MM.1S (cell line): ENCODE results near the gene ALPP.
"Not testable (repeated sequence)": the region's sequence is repeated elsewhere in the genome, so short reads cannot be mapped to it uniquely, and the experiment has no call there.

Source experiments
- CTCF ChIP-seq: fragments of 300-600 bp; sonication (generic); IDR thresholded peaks from 2 replicates; pipeline ENCODE4 v1.5.1; 2016; ENCODE audit warnings: antibody characterized with exemption, low read length, mixed read lengths
- EZH2 ChIP-seq: fragments of 300-600 bp; sonication (generic); optimal IDR thresholded peaks from 2 replicates; pipeline ENCODE3; 2017; ENCODE audit warnings: low read depth, mild to moderate bottlenecking, antibody characterized with exemption, low read length, mixed read lengths
- EZH2phosphoT487 ChIP-seq: fragments of 300-600 bp; sonication (generic); IDR thresholded peaks from 2 replicates; pipeline ENCODE4 v1.6.1; 2018; ENCODE audit warnings: antibody characterized with exemption, low read length

- not testable (repeated sequence) for TF ChIP-seq EZH2phosphoT487, CTCF, EZH2
These were observed 44.9 kb downstream of the ALPP start for GRCh38 chr2:232423407-232423806.
